GM18858 (cell line): Measurements from ENCODE around the gene SDR42E2.

ENCODE experiments used
- ATAC-seq: cut with Tn5 transposase; IDR thresholded peaks from one replicate; pipeline ENCODE4 v1.9.1; 2021; ENCODE audit not compliant: unreplicated experiment

SDR42E2 gene

GRCh38 chr16:22240023-22240710, 77.9 kb downstream of the SDR42E2 start:
- no peak for ATAC-seq
